Kidney epithelial cell (primary cell): ENCODE data around the gene PLD3. TPM values are rescaled to one million over a fixed set of nuclear protein-coding genes. Genes with fewer than 3 reads are reported as not detected.
"Not testable (repeated sequence)": the region's sequence is repeated elsewhere in the genome, so short reads cannot be mapped to it uniquely, and the experiment has no call there.

ENCODE experiments used
- DNase-seq: peaks from one replicate; pipeline ENCODE4 v3.0.0-alpha.2; 2010; ENCODE audit warnings: low read depth
- H3K27me3 ChIP-seq: 2 replicates; pipeline ENCODE4 v1.6.0; 2011; ENCODE audit warnings: low read length; ENCODE audit not compliant: control insufficient read depth, insufficient read depth
- H3K36me3 ChIP-seq: 2 replicates; pipeline ENCODE4 v1.5.1; 2011; ENCODE audit warnings: low read length; ENCODE audit not compliant: control insufficient read depth, insufficient read depth
- H3K4me3 ChIP-seq: 2 replicates; pipeline ENCODE4 v1.5.1; 2011; ENCODE audit warnings: low read depth, mild to moderate bottlenecking, control low read depth, low read length
- CTCF ChIP-seq: IDR thresholded peaks from 2 replicates; pipeline ENCODE4 v1.5.1; 2011; ENCODE audit warnings: mild to moderate bottlenecking, moderate library complexity, low read length, control low read depth, inconsistent platforms; ENCODE audit not compliant: insufficient read depth, poor library complexity, severe bottlenecking
- total RNA-seq: library from RNA; depleted of rRNA; stranded (reverse); fragments of >200 nt; gene quantifications from 2 replicates; pipeline ENCODE4 v1.2.3, GENCODE V29; 2015

Gene PLD3
- total RNA-seq, 1 donor from 2014 or later, result 350 TPM

GRCh38 chr19:40367577-40368434 is 19.3 kb downstream of the PLD3 start:
- H3K36me3 ChIP-seq, result no peaks in the 10 kb centered on the region
- DNase-seq, result no peak

GRCh38 chr19:40369797-40370196 is 21.3 kb downstream of the PLD3 start:
- no peaks in the 10 kb centered on the region for H3K27me3 ChIP-seq
- no peak for TF ChIP-seq CTCF
- H3K36me3 ChIP-seq, result no peaks in the 10 kb centered on the region
- no peak for DNase-seq
- H3K4me3 ChIP-seq, result no peak overlapping the region

More at GRCh38 chr19:40367577-40368434, 19.3 kb downstream of the PLD3 start:
- TF ChIP-seq CTCF, result no peak
- no peaks in the 10 kb centered on the region for H3K27me3 ChIP-seq
- no peak overlapping the region for H3K4me3 ChIP-seq

- not testable (repeated sequence) for H3K36me3 ChIP-seq
Observed at GRCh38 chr19:40370253-40370652, 21.8 kb downstream of the PLD3 start.

GRCh38 chr19:40370997-40371801 is 22.7 kb downstream of the PLD3 start:
- Histone ChIP-seq H3K27me3 (no peaks in the 10 kb centered on the region), H3K36me3 (no peaks in the 10 kb centered on the region), H3K4me3 (no peak overlapping the region)
- no peak for TF ChIP-seq CTCF
- DNase-seq, result no peak

More at GRCh38 chr19:40370253-40370652, 21.8 kb downstream of the PLD3 start:
- not testable (repeated sequence) for H3K4me3 ChIP-seq, DNase-seq, H3K27me3 ChIP-seq

GRCh38 chr19:40371802-40372122 is 23.3 kb downstream of the PLD3 start:
- DNase-seq, result no peak
- no peaks in the 10 kb centered on the region for H3K27me3 ChIP-seq
- no peak for TF ChIP-seq CTCF
- no peaks in the 10 kb centered on the region for H3K36me3 ChIP-seq
- no peak overlapping the region for H3K4me3 ChIP-seq

- Histone ChIP-seq H3K36me3 (no peaks in the 10 kb centered on the region), H3K27me3 (no peaks in the 10 kb centered on the region), H3K4me3 (no peak overlapping the region)
- no peak for DNase-seq
- TF ChIP-seq CTCF, result no peak
Observed at GRCh38 chr19:40374084-40374483, 25.6 kb downstream of the PLD3 start.
